ENCODE results near the gene ZPBP2.
"Not testable (repeated sequence)": the region's sequence is repeated elsewhere in the genome, so short reads cannot be mapped to it uniquely, and the experiment has no call there.

DNA sequence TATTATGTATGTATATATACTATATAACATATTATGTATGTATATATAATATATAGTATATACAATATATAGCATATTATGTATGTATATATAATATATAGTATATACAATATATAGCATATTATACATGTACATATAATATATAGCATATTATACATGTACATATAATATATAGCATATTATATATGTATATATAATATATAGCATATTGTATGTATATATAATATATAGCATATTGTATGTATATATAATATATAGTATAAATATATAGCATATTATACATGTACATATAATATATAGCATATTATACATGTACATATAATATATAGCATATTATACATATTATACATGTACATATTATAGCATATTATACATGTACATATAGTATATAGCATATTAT is 17.8 kb upstream of the ZPBP2 start:
- not testable (repeated sequence) for TF ChIP-seq POLR2A, EP300 (IDR thresholded peaks at IDR 0.05)
- TF ChIP-seq, protein P1, sequence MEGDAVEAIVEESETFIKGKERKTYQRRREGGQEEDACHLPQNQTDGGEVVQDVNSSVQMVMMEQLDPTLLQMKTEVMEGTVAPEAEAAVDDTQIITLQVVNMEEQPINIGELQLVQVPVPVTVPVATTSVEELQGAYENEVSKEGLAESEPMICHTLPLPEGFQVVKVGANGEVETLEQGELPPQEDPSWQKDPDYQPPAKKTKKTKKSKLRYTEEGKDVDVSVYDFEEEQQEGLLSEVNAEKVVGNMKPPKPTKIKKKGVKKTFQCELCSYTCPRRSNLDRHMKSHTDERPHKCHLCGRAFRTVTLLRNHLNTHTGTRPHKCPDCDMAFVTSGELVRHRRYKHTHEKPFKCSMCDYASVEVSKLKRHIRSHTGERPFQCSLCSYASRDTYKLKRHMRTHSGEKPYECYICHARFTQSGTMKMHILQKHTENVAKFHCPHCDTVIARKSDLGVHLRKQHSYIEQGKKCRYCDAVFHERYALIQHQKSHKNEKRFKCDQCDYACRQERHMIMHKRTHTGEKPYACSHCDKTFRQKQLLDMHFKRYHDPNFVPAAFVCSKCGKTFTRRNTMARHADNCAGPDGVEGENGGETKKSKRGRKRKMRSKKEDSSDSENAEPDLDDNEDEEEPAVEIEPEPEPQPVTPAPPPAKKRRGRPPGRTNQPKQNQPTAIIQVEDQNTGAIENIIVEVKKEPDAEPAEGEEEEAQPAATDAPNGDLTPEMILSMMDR (IDR thresholded peaks at IDR 0.05): not testable (repeated sequence)
